RWPE2 (cell line): ENCODE results near the gene ITPK1.

Source experiments
- ATAC-seq: fragments of 200-7000 bp; cut with Tn5 transposase; 3 replicates; pipeline ENCODE4 v1.9.1; 2021; ENCODE audit warnings: low read depth
- DNase-seq: peaks from one replicate; pipeline ENCODE4 v3.0.0-alpha.2; 2020; ENCODE audit warnings: low spot score
- H3K27ac ChIP-seq: fragments of 450-650 bp; 2 replicates; pipeline ENCODE4 v1.5.1; 2017; ENCODE audit warnings: mild to moderate bottlenecking; ENCODE audit not compliant: poor library complexity, severe bottlenecking
- H3K27me3 ChIP-seq: fragments of 250-450 bp; sonication (Bioruptor Pico); 2 replicates; pipeline ENCODE4 v1.5.1; 2021; ENCODE audit warnings: mild to moderate bottlenecking, moderate library complexity; ENCODE audit not compliant: insufficient read depth, poor library complexity, severe bottlenecking
- H3K36me3 ChIP-seq: fragments of 250-450 bp; sonication (Bioruptor Pico); 2 replicates; pipeline ENCODE4 v1.5.1; 2020; ENCODE audit warnings: low read depth, mild to moderate bottlenecking, moderate library complexity
- H3K4me1 ChIP-seq: fragments of 250-450 bp; sonication (Bioruptor Pico); 2 replicates; pipeline ENCODE4 v1.5.1; 2021; ENCODE audit warnings: mild to moderate bottlenecking, moderate library complexity; ENCODE audit not compliant: insufficient read depth, poor library complexity, severe bottlenecking
- H3K4me3 ChIP-seq: fragments of 250-450 bp; sonication (Bioruptor Pico); 2 replicates; pipeline ENCODE4 v1.5.1; 2021; ENCODE audit warnings: mild to moderate bottlenecking, moderate library complexity; ENCODE audit not compliant: severe bottlenecking
- H3K9me3 ChIP-seq: fragments of 250-450 bp; sonication (Bioruptor Pico); 2 replicates; pipeline ENCODE4 v1.5.1; 2021; ENCODE audit warnings: mild to moderate bottlenecking, moderate library complexity; ENCODE audit not compliant: severe bottlenecking
- CTCF ChIP-seq: fragments of 450-650 bp; IDR thresholded peaks from one replicate; pipeline ENCODE4 v1.5.1; 2017; ENCODE audit warnings: mild to moderate bottlenecking, moderate library complexity; ENCODE audit not compliant: poor library complexity, severe bottlenecking

ITPK1 gene

DNA sequence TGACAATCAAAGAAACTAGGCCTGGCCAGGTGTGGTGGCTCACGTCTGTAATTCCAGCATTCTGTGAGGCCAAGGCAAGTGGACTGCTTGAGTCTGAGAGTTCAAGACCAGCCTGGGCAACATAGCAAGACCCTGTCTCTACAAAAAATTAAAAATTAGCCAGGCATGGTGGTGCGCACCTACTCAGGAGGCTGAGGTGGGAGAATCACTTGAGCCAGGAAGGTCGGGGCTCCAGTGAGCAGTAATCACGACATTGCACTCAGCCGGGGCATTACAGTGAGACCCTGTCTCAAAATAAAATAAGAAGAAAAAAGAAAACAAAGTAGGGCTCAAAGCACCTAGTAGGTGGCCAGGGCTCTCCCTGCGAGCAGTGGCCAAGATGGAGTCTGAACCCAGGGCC, 113.7 kb downstream of the ITPK1 start:
- no peaks in the 10 kb centered on the region for H3K9me3 ChIP-seq
- no peaks in the 10 kb centered on the region for H3K4me1 ChIP-seq
- TF ChIP-seq CTCF, result no peak
- H3K4me3 ChIP-seq, result no peak overlapping the region
- H3K27me3 ChIP-seq, result no peaks in the 10 kb centered on the region
- ATAC-seq, result no peak
- H3K36me3 ChIP-seq, result peaks cover 17% of the 10 kb centered on the region; the same call in 1 of the 2 replicates
- no peak for DNase-seq
- H3K27ac ChIP-seq, result no peak overlapping the region

GRCh38 chr14:92998946-92999345, 116.8 kb downstream of the ITPK1 start:
- Histone ChIP-seq H3K27me3 (no peaks in the 10 kb centered on the region), H3K27ac (no peak overlapping the region), H3K4me3 (no peak overlapping the region), H3K4me1 (no peaks in the 10 kb centered on the region), H3K36me3 (peaks cover 24% of the 10 kb centered on the region), H3K9me3 (no peaks in the 10 kb centered on the region)
- ATAC-seq (no peak), DNase-seq (no peak)
- no peak for TF ChIP-seq CTCF

DNA sequence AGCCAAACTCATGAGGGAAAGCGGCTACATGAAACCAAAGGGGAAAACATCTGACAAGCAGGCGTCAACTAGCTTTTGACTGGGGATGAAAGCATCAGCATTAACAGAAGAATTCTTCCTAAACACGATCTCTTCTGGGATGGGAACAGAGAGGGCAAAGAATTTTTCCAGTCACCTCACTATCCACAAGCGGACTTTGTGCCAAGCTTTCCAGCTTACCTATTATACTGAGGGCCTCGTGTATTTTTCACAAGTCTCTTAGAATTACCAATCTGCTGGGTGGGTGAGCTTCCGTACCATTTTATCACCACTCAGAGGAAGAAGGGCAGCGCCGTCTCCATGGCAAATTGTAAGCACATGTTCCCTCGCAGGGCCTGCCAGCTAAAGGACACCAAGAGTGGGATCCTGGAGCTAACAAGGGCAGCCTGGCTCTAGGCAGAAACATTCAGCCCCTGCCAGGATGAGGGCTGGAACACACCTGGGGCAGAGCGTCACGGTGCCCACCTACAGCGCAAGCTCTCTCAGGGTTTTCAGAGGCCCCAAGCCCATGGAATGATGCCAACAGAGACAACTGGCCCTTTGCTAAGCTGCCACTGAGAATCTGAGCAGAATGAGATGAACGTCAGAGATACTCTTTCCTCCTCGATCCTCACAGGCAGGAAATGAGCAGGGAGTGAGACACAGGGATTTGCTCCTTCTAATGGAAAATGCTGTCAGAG, 118.2 kb downstream of the ITPK1 start:
- H3K27ac ChIP-seq, result no peak overlapping the region
- ATAC-seq, result no peak
- H3K4me1 ChIP-seq, result no peaks in the 10 kb centered on the region
- no peak for TF ChIP-seq CTCF
- H3K9me3 ChIP-seq, result no peaks in the 10 kb centered on the region
- no peaks in the 10 kb centered on the region for H3K27me3 ChIP-seq
- H3K4me3 ChIP-seq, result no peak overlapping the region
- DNase-seq, result no peak
- peaks cover 38% of the 10 kb centered on the region for H3K36me3 ChIP-seq

DNA sequence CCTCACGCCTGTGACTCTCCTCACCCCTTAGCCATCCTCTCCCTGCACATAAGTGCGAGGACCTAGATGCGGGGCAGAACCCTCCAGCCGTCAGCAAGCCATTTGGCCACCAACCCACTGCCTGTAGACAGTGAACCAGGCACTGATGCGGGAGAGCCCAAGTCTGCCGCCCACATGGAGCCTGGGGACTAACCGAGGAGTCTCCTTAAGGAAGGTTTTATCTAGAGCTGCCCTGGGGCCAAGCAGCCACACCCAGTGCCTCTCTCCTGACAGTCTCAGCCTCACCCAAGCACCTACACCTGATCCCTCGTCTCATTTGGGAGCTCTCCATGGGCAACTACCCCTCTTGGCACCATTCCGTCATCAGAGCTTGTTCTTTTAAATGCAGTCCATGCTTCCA, 120.1 kb downstream of the ITPK1 start:
- peaks cover 44% of the 10 kb centered on the region for H3K36me3 ChIP-seq
- no peak for TF ChIP-seq CTCF
- H3K27me3 ChIP-seq, result no peaks in the 10 kb centered on the region
- ATAC-seq (no peak), DNase-seq (no peak)
- H3K27ac ChIP-seq, result no peak overlapping the region
- no peaks in the 10 kb centered on the region for H3K9me3 ChIP-seq
- no peaks in the 10 kb centered on the region for H3K4me1 ChIP-seq
- no peak overlapping the region for H3K4me3 ChIP-seq

DNA sequence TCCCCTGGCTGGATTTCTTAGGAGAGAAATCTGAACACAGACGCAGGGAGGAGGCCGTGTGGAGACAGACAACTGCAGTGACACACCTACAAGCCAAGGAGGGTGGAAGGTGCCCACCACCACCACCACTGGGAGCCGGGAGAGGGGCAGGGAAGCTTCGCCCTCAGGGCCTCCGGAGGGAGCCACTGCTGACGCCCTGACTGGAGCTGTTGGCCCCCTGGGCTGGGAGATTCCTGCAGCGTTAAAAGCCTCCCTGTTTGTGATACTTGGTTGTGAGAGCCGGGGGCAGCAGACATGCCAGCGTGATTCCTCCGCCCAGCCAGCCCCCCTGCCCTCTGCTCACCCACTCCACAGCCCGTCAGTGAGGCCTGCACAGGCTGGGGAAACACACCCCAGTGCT, 120.8 kb downstream of the ITPK1 start:
- no peak for ATAC-seq
- TF ChIP-seq CTCF, result no peak
- no peak overlapping the region for H3K27ac ChIP-seq

More for the DNA sequence above, 120.8 kb downstream of the ITPK1 start:
- H3K27me3 ChIP-seq, result no peaks in the 10 kb centered on the region
- no peaks in the 10 kb centered on the region for H3K9me3 ChIP-seq
- peaks cover 44% of the 10 kb centered on the region for H3K36me3 ChIP-seq
- no peaks in the 10 kb centered on the region for H3K4me1 ChIP-seq
- no peak for DNase-seq
- no peak overlapping the region for H3K4me3 ChIP-seq
